ENCODE results near the gene NT5C.

GRCh38 chr17:75129576-75129975, 2.0 kb downstream of the NT5C start:
- TF ChIP-seq, protein P1, sequence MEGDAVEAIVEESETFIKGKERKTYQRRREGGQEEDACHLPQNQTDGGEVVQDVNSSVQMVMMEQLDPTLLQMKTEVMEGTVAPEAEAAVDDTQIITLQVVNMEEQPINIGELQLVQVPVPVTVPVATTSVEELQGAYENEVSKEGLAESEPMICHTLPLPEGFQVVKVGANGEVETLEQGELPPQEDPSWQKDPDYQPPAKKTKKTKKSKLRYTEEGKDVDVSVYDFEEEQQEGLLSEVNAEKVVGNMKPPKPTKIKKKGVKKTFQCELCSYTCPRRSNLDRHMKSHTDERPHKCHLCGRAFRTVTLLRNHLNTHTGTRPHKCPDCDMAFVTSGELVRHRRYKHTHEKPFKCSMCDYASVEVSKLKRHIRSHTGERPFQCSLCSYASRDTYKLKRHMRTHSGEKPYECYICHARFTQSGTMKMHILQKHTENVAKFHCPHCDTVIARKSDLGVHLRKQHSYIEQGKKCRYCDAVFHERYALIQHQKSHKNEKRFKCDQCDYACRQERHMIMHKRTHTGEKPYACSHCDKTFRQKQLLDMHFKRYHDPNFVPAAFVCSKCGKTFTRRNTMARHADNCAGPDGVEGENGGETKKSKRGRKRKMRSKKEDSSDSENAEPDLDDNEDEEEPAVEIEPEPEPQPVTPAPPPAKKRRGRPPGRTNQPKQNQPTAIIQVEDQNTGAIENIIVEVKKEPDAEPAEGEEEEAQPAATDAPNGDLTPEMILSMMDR (IDR thresholded peaks at IDR 0.05), result no peak
- no peak for TF ChIP-seq POLR2AphosphoS5 (IDR thresholded peaks at IDR 0.05; ENCODE audit: insufficient read depth in 1 of 2, low read depth in 1 of 2)
